ENCODE data around the gene EXO1.

Gene EXO1

GRCh38 chr1:241834733-241835377 is 13.1 kb upstream of the EXO1 start:
- TF ChIP-seq CTCF (IDR thresholded peaks at IDR 0.05; ENCODE audit: low read depth, low read length, missing control alignments): peak; percentile 54
- no peak for DNase-seq (ENCODE audit: low read depth)
- H3K4me3 ChIP-seq (ENCODE audit: low read depth, low read length): no peak overlapping the region

- no peak overlapping the region for H3K4me3 ChIP-seq (ENCODE audit: low read depth, low read length)
- no peak for TF ChIP-seq CTCF (IDR thresholded peaks at IDR 0.05; ENCODE audit: low read depth, low read length, missing control alignments)
- no peak for DNase-seq (ENCODE audit: low read depth)
These were observed 11.1 kb upstream of the EXO1 start for GRCh38 chr1:241836941-241837340.

- TF ChIP-seq CTCF (IDR thresholded peaks at IDR 0.05; ENCODE audit: low read depth, low read length, missing control alignments): no peak
- DNase-seq (ENCODE audit: low read depth): no peak
- H3K4me3 ChIP-seq (ENCODE audit: low read depth, low read length): no peak overlapping the region
These were observed 10.6 kb upstream of the EXO1 start for GRCh38 chr1:241837416-241837815.

GRCh38 chr1:241837901-241838300 is 10.1 kb upstream of the EXO1 start:
- no peak overlapping the region for H3K4me3 ChIP-seq (ENCODE audit: low read depth, low read length)
- no peak for DNase-seq (ENCODE audit: low read depth)
- no peak for TF ChIP-seq CTCF (IDR thresholded peaks at IDR 0.05; ENCODE audit: low read depth, low read length, missing control alignments)

GRCh38 chr1:241838897-241839296 is 9.1 kb upstream of the EXO1 start:
- no peak for DNase-seq (ENCODE audit: low read depth)
- no peak overlapping the region for H3K4me3 ChIP-seq (ENCODE audit: low read depth, low read length)
- no peak for TF ChIP-seq CTCF (IDR thresholded peaks at IDR 0.05; ENCODE audit: low read depth, low read length, missing control alignments)

- no peak overlapping the region for H3K4me3 ChIP-seq (ENCODE audit: low read depth, low read length)
- TF ChIP-seq CTCF (IDR thresholded peaks at IDR 0.05; ENCODE audit: low read depth, low read length, missing control alignments): no peak
- DNase-seq (ENCODE audit: low read depth): no peak
These were observed 8.5 kb upstream of the EXO1 start for GRCh38 chr1:241839369-241839979.

- DNase-seq (ENCODE audit: low read depth): no peak
- H3K4me3 ChIP-seq (ENCODE audit: low read depth, low read length): no peak overlapping the region
- TF ChIP-seq CTCF (IDR thresholded peaks at IDR 0.05; ENCODE audit: low read depth, low read length, missing control alignments): no peak
These were observed 7.8 kb upstream of the EXO1 start for GRCh38 chr1:241840164-241840563.

All from GM12864 (cell line).